Mesothelial cell of epicardium (in vitro differentiated cells): ENCODE results near the gene BMP8A. TPM values are rescaled to one million over a fixed set of nuclear protein-coding genes. Genes with fewer than 3 reads are reported as not detected.

Experiments used
- DNase-seq, 2 experiments: peaks; one replicate each; pipeline ENCODE4 v3.0.0; 2021; ENCODE audit warnings: low spot score in 2 of 2; ENCODE audit not compliant: unreplicated experiment in 2 of 2
- H3K27ac Mint-ChIP-seq: 2 replicates; pipeline ENCODE4 v1.8.0; 2021; ENCODE audit warnings: mixed read lengths
- H3K27me3 Mint-ChIP-seq: 2 replicates; pipeline ENCODE4 v1.8.0; 2021; ENCODE audit warnings: low read depth, mixed read lengths
- H3K36me3 Mint-ChIP-seq: 2 replicates; pipeline ENCODE4 v1.8.0; 2021; ENCODE audit warnings: mixed read lengths
- H3K4me1 Mint-ChIP-seq: 2 replicates; pipeline ENCODE4 v1.8.0; 2021; ENCODE audit warnings: mixed read lengths
- H3K4me3 Mint-ChIP-seq: 2 replicates; pipeline ENCODE4 v1.8.0; 2021; ENCODE audit warnings: mild to moderate bottlenecking, moderate library complexity, mixed read lengths
- H3K9me3 Mint-ChIP-seq: 2 replicates; pipeline ENCODE4 v1.8.0; 2021; ENCODE audit warnings: mixed read lengths
- total RNA-seq: library from RNA; stranded (reverse); gene quantifications from 3 replicates; pipeline ENCODE4 v1.2.1, GENCODE V29; 2021
- TF ChIP-seq, protein P1 (sequence below): fragments of 200-600 bp; sonication (generic); IDR thresholded peaks from one replicate; pipeline ENCODE4 v1.5.0; 2021; ENCODE audit warnings: antibody characterized with exemption; ENCODE audit not compliant: unreplicated experiment

BMP8A gene
- total RNA-seq, 1 donor from 2014 or later, result not detected

DNA sequence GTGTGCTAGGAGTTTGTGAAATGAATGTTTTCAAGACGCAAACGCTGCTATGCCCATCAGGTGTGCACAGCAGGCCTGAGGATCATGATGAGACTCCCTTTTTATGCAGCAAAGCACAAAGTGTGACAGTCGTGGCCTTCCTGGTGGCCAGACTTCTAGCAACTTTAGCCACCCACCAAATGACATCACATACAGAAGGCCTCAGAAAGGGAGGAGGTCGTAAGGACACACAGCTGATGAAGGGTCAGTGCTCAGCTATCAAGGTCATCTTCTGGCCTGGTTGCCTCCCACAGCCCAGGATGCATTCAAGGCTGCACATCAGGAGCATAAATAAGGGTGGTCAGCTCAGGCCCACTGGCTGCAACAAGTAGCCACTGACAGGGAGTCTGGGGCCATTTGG lies 36.6 kb downstream of the BMP8A start:
- Mint-ChIP-seq H3K4me1 (no peaks in the 10 kb centered on the region), H3K9me3 (no peaks in the 10 kb centered on the region), H3K27me3 (no peaks in the 10 kb centered on the region), H3K36me3 (peaks cover 21% of the 10 kb centered on the region), H3K4me3 (no peak overlapping the region), H3K27ac (no peak overlapping the region)
- no peak for DNase-seq
- TF ChIP-seq, protein P1, sequence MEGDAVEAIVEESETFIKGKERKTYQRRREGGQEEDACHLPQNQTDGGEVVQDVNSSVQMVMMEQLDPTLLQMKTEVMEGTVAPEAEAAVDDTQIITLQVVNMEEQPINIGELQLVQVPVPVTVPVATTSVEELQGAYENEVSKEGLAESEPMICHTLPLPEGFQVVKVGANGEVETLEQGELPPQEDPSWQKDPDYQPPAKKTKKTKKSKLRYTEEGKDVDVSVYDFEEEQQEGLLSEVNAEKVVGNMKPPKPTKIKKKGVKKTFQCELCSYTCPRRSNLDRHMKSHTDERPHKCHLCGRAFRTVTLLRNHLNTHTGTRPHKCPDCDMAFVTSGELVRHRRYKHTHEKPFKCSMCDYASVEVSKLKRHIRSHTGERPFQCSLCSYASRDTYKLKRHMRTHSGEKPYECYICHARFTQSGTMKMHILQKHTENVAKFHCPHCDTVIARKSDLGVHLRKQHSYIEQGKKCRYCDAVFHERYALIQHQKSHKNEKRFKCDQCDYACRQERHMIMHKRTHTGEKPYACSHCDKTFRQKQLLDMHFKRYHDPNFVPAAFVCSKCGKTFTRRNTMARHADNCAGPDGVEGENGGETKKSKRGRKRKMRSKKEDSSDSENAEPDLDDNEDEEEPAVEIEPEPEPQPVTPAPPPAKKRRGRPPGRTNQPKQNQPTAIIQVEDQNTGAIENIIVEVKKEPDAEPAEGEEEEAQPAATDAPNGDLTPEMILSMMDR, result no peak

DNA sequence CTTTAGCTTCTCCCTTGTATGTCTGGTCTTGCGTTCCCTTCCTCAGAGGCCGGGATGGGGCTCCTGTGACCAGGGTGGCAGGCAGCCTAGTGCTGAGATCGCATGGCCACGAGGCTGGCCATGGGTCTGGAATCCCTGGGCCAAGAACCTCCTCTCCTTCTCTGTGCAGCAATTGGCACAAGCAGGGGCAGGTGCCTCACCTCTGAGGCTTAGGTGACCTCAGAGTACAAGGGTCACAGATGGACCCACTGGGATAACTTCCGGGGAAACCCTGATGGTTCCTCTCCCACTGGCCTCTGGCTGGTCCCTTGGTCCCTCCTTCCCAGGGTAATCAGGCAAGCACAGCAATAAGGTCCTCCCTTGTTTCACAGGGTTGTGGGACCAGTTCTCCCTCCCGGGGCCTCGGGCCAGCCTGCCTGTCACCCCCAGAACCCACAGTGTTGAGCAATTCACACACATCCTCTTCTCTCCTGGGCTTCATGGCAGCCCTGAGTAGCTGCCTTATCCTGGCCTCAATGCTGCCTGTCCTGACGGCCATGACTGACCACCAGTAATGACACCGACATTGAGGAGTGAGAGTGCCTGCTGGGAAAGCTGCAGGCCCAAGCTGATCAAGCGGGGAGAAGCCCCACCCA lies 38.6 kb downstream of the BMP8A start:
- H3K27ac Mint-ChIP-seq, result no peak overlapping the region
- H3K9me3 Mint-ChIP-seq, result no peaks in the 10 kb centered on the region
- H3K36me3 Mint-ChIP-seq, result peaks cover 27% of the 10 kb centered on the region
- H3K4me3 Mint-ChIP-seq, result no peak overlapping the region
- no peaks in the 10 kb centered on the region for H3K4me1 Mint-ChIP-seq
- DNase-seq, result no peak
- TF ChIP-seq, protein P1, result no peak
- no peaks in the 10 kb centered on the region for H3K27me3 Mint-ChIP-seq

DNA sequence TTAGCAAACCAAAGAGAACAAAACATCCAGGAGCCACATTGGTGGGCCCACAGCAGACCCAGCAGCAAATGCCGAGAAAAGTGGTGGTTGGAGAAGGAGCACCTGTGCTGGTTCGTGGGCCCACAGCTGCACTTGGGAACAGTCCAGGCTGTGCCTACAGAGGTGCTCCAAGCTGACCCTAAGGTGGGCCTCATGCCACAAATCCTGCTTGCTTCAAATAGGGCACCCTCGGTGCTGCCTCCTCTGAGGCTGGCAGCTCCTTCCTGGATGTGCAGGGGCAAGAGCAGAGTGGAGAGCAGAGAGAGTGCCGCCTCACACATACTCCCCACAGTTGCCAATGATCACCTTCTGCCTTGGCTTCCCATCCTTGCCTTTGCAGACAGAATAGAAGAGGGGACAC lies 40.1 kb downstream of the BMP8A start:
- DNase-seq, result no peak
- Mint-ChIP-seq H3K4me1 (no peaks in the 10 kb centered on the region), H3K9me3 (no peaks in the 10 kb centered on the region), H3K36me3 (peaks cover 32% of the 10 kb centered on the region), H3K27me3 (no peaks in the 10 kb centered on the region), H3K27ac (no peak overlapping the region), H3K4me3 (no peak overlapping the region)
- TF ChIP-seq, protein P1, result no peak

DNA sequence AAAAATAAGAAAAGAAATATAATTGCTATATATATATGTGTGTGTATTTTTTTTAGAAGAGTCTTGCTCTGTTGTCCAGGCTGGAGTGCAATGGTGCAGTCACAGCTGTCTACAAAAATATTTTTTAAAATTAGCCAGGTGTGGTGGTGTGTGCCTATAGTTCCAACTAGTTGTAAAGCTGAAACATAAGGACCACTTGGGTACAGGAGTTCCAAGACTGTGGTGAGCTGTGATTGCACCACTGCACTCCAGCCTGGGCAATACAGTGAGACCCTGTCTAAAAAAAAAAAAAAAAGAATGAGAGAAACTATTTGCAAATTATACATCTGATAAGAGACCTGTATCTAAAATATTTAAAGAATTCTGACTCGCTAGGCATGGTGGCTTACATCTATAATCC lies 42.0 kb downstream of the BMP8A start:
- TF ChIP-seq, protein P1, result no peak
- peaks cover 30% of the 10 kb centered on the region for H3K36me3 Mint-ChIP-seq
- DNase-seq, result no peak

DNA sequence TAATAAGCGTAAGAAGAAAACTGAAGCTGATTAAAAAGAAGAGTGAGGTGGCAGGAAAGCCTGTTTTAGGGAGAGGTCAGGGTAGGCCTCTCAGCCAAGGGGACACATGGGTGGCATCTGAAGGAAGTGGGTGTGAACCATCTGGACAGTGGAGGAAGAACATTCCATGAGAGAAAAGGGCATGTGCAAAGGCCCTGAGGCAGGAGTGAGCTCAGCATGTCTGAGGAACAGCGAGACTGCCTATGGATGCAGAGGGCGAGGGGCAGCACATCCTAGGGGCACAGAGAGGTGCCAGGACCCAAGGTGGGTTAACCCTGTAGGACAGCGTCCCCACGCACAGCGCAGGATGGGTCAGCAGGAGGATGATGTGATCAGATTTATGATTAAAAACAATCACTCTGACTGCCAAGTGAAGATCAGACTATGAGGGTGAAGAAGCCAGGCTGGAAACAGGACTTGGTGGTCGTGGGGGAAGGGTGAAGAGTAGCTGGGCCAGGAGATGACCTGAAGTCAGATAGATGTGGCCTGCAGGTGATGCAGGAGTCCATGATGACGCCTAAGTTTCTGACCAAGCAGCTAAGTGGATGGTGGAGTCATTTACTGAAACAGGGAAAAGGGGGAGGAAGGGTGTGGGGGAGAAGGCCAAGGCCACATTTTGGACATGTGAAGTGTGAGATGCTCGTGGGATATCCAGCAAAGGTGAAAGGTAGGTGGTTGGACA lies 47.3 kb downstream of the BMP8A start:
- Mint-ChIP-seq H3K27ac (no peak overlapping the region), H3K27me3 (no peaks in the 10 kb centered on the region), H3K36me3 (peaks cover 39% of the 10 kb centered on the region), H3K4me1 (no peaks in the 10 kb centered on the region), H3K9me3 (no peaks in the 10 kb centered on the region), H3K4me3 (no peak overlapping the region)
- DNase-seq, result no peak
- TF ChIP-seq, protein P1, result no peak

More for the DNA sequence above, 42.0 kb downstream of the BMP8A start:
- H3K4me3 Mint-ChIP-seq, result no peak overlapping the region
- no peaks in the 10 kb centered on the region for H3K9me3 Mint-ChIP-seq
- H3K27me3 Mint-ChIP-seq, result no peaks in the 10 kb centered on the region
- H3K4me1 Mint-ChIP-seq, result no peaks in the 10 kb centered on the region
- no peak overlapping the region for H3K27ac Mint-ChIP-seq
